Stimulated activated CD4-positive, alpha-beta T cell treated with anti-CD3 and anti-CD28 coated beads, Interleukin-15, amount 100 ng/mL, for 1 hour (primary cell): ENCODE results near the gene SRBD1.
"Not testable (repeated sequence)": the region's sequence is repeated elsewhere in the genome, so short reads cannot be mapped to it uniquely, and the experiment has no call there.

Experiments
- DNase-seq, 2 donors: peaks; one replicate each; pipeline ENCODE4 v3.0.0-alpha.2; 2020; ENCODE audit warnings: low read depth in 1 of 2, low spot score in 1 of 2

The SRBD1 gene

DNA sequence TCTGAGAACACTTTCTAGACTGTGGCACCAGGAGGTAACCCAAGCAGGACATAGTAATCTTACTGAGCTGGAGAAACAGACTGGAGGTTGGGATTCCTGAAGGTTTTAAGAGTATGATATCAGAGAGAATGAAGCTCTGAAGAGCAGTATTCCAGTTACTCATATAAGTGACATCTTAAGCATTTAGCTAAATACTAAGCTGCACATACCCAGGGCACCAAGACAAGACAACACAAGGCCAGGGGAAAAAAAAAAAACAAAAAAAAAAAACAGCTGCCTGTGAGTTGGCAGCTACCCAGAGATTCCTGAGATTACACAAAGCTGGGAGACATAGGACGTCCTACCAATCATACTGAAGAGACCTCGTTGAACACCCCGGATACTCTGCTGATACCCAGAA lies 175.8 kb downstream of the SRBD1 start:
- DNase-seq = no peak

GRCh38 chr2:45433363-45433762 lies 177.7 kb downstream of the SRBD1 start:
- no peak for DNase-seq

DNA sequence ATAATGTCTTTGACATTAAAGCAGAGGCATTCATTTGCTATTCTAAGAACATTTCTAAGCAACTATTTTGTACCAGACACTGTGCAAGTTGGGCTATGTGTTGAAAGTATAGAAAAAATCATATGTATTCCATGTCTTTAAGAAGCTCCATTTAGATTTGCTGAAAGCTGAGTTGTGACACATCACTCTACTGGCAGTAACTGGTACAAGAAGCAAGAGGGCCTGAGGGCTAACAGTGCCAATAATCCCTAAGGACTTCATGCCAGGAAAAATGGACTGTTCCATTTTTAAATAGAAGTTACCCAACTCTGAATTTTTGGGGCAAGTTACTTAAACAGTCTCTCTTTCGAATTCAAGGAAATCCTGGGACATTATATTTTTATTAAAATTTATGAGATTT lies 178.7 kb downstream of the SRBD1 start:
- DNase-seq = no peak

DNA sequence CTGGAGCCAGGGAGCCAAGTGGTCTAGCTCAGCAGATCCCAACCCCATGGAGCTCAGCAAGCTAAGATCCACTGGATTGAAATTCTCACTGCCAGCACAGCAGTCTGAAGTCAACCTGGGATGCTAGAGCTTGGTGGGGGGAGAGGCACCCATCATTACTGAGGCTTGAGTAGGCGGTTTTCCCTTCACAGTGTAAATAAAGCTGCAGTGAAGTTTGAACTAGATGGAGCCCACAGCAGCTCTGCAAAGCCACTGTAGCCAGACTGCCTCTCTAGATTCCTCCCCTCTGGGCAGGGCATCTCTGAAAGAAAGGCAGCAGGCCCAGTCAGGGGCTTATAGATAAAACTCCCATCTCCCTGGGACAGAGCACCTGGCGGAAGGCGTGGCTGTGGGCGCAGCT lies 185.0 kb downstream of the SRBD1 start:
- DNase-seq = not testable (repeated sequence)

DNA sequence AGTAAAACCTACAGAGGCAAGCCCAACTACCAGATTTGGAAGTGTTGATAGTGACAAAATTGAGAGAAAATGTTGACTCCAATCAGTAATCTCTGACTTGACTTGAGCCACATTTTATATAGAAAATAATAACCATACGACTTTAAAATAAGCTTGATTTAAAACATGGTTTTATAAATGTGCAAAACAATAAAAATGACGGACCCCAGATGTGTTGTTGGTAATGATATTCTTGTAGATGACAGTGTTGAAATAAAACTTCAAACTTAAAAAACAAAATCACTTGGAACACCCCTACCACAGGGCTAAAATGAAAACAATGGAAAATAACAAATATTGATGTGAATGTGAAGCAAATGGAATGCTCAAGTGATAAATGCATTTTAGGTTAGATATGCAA lies 188.1 kb downstream of the SRBD1 start:
- no peak for DNase-seq

DNA sequence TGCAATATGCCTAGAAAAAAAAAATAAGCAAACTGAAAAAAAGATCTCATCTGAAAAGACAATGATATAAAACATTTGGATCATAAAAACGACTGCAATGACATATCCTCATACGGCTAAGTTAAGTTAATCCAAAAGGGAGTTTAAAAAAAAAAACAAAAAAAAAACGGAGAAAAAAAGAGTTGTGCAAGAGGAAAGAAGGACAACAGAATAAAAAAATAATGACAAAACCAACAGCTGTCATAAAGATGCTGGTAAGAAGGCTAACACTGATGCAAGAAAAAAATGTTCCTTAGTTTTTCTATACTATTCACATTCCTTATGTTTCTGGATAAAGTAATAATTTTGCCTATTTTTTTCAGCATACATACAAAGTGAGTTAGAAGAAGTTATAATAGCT lies 192.5 kb downstream of the SRBD1 start:
- no peak for DNase-seq

GRCh38 chr2:45415534-45416123 lies 195.4 kb downstream of the SRBD1 start:
- no peak for DNase-seq

DNA sequence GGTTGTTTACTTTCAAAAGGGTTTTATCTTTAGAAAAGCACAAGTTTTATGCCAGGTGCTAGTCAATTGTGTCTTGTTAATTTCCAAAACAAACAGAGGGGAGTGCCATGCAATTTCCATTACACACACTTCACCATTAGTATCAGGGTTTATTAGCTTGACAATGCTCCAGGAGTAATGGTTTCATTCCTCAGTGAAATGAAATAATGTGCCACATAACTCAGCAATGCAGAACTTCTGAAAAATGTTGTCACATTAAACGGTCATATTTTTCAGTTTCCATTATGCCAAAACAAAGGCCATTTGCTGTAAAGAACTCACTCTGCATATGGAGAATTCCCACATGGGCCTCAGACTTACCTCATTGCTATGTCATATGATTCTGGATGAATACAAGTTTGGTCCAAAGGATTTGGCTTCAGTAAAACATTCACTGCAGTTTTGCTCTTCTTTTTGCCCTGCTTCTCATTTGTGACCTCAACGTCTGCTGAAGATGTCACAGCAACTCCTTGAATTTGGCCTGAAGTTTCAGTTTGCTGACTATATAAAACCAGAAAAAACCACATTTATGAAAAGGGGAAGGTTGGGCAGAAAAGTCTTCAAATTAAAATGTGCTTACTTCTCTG lies 198.2 kb downstream of the SRBD1 start:
- no peak for DNase-seq

DNA sequence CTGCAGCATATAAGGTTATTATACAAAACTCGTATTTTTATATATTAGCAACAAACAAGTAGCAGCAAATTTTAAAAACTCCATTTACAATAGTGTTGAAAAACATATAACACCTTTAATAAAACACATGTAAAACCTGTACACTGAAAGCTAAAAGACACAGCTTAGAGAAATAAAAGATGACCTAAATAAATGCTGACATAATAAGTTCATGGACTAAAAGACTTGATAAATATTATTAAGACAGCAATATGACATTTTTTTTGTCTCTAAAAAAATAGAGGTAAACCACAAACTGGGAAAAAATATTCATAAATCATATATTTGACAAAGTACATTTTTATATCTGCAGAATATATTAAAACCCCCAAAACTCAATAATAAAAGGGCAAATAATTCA lies 201.4 kb downstream of the SRBD1 start:
- DNase-seq = no peak

DNA sequence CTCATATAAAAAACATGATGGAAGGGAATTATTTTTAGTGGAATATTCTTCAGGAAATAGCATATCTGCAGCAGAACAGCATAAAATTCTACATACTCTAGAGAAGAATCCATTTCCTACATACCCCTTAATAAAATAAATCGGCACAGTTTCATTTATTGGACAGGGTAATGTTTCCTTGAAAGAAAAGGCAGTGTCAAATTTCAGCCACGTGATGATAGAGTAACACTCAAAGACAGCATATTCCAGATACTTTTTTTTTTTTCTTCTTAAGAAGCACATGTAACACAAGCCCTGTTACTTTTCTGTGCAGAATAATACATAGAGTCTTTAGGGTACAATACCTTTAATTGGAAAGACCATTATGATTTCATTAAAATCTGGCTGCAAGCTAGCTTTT lies 204.4 kb downstream of the SRBD1 start:
- no peak for DNase-seq

- no peak for DNase-seq
These were observed 206.2 kb downstream of the SRBD1 start for GRCh38 chr2:45404807-45405297.

GRCh38 chr2:45403036-45403435 lies 208.0 kb downstream of the SRBD1 start:
- DNase-seq = no peak

GRCh38 chr2:45401431-45401922 lies 209.6 kb downstream of the SRBD1 start:
- DNase-seq = no peak

DNA sequence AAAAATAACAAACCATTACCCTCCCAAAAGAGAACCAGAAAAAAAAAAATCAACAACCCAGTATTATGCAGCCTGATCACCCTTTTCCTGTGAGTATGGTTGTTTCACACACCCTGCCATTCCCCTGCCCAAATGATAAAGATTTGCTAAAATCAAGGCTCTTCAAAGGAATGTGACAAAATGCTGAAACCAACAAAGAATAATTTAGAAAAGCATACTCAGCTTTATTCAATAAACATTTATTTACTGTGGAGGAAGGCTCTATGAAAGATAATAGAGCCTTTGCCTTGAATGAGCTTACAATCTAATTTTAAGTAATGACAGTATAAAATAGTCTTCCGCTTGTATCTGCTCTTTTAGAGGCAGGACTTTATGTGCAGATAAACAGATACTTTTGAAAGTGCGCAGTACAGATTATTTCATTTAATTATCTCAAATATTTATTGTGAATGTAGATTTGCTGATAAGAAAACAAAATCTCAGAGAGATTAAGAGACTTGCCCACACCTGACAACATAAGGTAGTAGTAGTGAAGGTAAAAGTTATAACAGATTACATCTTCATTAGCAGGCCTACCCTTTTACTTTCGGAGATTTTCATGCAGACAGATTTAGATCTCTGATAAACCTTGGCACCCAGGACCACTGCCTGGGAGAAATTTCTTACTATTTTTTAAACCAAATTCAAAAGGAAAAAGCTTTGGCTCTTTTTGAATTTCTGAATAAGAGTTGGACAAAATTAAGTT lies 211.9 kb downstream of the SRBD1 start:
- DNase-seq = no peak

- no peak for DNase-seq
These were observed 213.8 kb downstream of the SRBD1 start for GRCh38 chr2:45397292-45397691.

GRCh38 chr2:45396671-45397070 lies 214.4 kb downstream of the SRBD1 start:
- no peak for DNase-seq

- no peak for DNase-seq
These were observed 216.2 kb downstream of the SRBD1 start for GRCh38 chr2:45394842-45395241.

- no peak for DNase-seq
These were observed 216.9 kb downstream of the SRBD1 start for GRCh38 chr2:45394216-45394615.

DNA sequence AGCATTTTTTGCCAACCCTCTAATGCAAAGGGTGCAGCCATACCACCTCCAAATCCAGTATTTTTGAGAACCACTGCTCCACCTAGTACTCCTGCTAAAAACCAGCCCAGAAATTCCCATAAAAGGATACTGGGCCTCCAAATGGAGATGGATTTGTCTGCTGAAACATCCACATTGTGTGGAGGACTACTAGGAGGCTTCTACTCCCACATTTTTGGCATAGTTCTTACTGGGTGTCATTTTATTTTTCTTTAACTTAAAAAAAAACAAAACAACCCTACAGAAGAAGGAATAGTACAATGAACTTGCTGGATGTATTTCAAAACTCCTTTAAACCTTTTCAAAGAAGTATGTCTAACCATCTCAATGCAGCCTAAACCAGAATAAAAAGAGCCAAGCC lies 219.2 kb downstream of the SRBD1 start:
- DNase-seq = no peak

DNA sequence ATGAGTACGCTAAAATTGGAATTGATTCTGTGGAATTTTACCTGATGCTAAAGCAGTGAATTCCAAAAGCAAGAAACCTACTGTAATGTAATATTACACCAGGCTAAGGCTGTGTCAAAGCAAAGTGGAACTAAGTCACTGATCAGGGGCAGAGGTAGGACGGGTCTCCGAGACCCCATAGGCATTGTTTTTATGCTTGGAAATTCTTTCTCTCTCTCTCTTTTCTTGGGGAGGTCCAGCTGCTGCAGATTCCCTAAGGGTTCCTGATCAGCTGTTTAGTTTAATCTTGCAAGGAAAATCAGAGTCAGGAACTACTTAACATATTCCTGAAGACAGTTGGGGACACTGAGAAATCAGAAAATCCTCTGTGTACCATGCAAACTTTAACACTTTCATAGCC lies 220.2 kb downstream of the SRBD1 start:
- no peak for DNase-seq

DNA sequence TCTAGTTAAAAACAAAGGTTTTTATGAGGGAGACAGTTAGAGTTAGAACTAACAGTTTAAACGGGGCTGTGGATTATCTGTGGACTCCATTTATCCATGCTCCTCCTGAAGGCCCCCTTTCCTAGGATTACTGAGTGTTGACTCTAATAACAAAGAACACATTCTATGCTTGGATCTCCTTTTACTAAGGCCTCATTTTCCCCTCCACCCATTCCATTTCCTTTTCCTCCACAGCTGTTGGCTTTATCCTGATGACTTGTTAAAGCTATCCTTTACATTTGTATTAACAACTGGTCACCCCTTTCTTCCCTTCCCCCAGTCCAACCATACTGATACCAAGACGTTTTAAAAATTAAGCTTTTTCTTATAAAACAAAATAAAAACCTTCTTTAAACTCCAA lies 220.6 kb downstream of the SRBD1 start:
- DNase-seq = no peak

DNA sequence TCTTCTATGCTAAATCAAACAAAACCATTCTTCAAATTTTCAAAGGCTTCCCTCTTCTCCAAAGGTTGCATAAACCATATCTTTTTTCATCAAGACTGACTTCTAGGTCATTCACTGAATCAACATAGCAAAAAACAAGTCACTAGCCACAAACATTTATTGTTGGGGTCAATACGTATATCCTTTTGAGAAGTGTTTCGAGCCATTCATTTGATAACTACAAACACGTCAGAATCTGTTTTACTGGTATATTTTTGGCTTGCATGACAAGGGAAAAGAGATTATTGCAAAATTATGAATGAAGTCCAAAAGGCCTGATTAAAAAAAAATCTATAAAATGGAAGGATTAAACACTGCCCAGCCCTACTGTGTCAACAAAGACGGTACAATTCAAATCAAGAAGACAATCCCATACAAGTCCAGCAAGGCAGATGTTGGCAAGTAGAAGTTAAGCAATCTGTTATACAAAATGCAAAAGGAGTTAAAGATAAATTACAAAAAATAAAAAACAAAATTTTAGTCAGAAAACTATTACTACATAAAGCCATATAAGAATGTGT lies 222.4 kb downstream of the SRBD1 start:
- DNase-seq = no peak
